HG02588 (cell line): ENCODE data around the gene TSSK2.

Experiments used
- ATAC-seq: cut with Tn5 transposase; IDR thresholded peaks from one replicate; pipeline ENCODE4 v1.9.1; 2021; ENCODE audit warnings: mild to moderate bottlenecking, moderate library complexity; ENCODE audit not compliant: unreplicated experiment

The TSSK2 gene

DNA sequence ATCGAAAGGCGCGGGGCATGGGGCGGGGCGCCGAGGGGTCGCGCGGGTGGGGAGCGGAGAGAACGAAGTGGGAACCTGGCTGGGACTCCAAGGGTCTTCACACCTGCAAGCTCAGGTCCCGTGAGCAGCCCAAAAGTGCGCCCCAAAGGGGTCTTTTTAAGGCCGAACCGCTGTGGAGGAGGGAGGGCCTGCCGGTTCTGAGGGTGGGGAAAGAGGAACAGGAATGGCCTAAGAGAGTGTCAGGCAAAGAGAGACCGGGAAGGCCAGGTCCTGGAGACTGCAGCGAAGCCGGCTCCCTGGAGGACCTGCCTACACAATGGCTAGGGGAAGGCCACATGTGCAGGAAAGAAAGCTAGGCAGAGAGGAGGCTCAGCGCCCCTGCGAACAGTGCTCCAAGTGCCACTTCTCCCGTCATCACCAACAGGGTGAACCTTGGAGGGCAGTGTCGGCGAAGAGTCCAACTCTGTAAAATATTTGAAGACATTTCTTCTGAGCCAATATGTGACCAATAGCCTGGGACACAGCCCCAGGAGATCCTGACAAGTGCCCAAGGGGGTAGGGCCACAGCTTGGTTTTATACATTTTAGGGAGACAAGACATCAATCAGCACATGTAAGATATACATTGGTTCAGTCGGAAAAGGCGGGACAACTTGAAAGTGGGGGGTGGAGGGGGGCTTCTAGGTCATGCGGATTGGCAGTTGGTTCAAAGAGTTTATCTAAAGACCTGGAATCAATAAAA is 8.2 kb upstream of the TSSK2 start:
- no peak for ATAC-seq

DNA sequence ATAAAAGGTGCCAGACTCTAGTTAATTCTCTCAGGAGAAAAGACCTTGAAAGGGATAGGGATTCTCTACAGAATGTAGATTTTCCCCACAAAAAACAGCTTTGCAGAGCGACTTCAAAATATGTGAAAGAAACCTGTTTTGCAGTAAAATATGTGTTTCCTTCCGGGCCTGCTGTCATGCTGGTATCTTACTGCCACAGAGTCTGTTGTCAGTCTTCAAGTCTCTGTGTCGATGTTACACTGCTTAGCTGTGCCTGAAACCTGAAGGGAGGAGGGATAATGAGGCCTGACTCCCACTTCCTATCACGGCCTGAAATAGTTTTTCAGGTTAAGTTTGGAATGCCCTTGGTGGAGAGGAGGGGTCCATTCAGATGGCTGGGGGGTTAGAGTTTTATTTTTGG is 7.2 kb upstream of the TSSK2 start:
- ATAC-seq: no peak

DNA sequence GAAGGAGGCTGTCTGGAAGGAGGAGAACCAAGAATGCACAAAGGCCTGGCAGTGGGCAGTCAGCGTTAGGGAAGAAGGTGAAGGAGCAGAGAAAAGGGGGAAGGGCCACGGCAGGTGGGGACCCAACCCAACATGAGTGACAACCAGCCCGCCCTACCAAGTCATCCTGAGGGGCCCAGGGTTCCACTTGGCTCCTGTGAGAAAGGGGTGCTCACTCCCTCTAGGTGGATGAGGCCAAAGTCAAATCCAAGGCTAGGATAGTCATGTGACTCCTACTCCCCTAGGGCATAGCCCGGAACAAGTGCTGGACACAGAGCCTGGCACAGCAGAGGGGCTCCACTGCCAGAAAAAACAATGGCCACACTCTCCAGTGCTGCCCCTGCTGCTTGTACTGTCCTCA is 6.7 kb upstream of the TSSK2 start:
- no peak for ATAC-seq

DNA sequence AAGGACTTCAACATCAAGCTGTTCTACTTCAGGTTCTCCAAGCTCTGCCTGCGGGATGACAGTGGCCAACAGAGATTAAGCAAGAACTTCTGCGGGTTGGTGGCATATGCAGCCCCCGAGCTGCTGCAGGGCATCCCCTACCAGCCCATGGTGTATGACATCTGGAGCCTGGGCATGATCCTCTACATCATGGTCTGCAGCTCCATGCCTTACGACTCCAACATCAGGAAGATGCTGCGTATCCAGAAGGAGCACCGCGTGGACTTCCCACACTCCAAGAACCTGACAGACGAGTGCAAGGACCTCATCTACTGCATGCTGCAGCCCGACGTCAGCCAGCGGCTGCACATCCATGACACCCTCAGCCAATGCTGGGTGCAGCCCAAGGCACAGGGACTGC is 6.1 kb upstream of the TSSK2 start:
- no peak for ATAC-seq

DNA sequence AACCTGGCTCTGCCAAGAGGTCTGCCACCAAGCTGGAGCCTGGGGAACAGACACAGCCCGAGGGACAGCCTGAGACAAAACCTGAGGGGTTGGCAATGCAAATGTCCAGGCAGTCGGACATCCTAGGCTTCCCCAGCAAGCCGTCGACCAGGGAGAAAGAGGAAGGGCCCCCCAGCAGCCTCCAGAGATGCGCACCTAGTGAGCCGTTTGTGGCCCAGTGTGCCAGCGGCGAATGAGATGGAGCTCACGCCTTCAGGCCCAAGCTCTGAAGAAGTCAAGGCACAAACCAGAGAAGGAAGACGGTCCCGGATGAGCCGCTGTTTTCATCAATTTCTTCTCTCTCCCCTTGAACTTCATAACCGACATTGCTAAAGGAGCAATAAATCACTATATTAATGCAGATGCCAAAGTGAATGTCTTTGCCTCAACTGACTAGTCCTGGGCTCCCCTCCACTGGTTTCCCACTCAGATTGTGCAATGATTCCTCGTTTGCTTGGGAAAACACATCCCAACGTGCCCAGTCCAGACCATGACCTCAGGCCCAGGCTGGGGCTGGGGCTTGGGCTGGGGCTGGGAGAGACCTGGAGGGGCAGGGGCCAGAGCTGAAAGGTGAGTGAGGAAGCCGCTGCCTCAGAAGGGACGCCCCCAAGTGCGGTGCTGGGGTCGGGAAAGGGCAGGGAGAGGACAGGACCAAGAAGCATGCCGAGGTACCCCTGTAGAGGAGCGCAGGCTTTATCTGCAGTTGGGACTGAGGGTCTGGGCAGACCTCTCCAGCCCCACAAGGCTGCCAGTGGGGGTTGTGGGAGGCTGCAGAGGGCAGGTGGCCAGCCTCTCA is 5.4 kb upstream of the TSSK2 start:
- ATAC-seq: no peak

DNA sequence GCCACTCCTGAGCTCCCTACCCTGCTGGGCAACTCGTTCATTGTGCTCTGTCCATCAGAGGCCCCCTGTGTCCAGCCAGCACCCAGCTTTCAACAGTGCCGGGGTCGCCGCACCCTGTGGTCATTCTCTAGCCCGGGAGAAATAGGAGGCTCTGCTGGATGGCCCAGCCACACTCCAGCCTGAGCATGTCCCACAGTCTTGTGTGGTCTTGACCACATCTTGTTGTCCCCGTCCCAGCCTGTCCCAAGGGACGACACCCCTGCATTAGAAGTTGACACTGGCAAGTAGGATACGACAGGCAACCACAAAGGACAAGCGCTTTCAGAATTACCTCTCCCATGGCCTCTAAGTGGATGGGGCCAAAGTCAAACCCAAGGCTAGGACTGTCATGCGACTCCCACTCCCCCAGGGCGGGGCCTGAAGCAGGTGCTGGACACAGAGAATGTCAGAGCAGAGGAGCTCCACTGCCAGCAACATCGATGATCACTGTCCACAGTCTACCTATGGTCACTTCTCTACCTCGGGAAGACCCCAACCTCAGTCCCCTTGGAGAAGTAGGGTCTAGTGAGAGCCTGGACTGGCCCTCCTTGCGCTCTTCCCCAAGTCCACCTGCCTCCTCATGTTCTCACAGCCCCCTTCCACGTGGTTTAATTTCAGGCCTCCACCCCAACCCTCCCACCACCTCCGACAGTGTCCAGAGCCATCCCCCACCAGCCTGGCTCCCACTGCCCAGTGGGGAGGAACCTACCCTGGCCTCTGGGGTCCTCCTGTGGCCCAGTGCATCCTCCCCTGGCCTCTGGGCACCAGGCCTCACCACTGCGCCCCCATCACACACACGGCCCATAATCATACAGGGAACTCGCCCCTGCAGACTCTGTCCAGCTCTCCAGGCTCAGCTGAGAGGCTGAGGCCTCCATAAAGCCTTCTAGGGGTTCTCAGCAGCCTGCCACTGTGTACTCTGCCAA is 4.5 kb upstream of the TSSK2 start:
- ATAC-seq: no peak

DNA sequence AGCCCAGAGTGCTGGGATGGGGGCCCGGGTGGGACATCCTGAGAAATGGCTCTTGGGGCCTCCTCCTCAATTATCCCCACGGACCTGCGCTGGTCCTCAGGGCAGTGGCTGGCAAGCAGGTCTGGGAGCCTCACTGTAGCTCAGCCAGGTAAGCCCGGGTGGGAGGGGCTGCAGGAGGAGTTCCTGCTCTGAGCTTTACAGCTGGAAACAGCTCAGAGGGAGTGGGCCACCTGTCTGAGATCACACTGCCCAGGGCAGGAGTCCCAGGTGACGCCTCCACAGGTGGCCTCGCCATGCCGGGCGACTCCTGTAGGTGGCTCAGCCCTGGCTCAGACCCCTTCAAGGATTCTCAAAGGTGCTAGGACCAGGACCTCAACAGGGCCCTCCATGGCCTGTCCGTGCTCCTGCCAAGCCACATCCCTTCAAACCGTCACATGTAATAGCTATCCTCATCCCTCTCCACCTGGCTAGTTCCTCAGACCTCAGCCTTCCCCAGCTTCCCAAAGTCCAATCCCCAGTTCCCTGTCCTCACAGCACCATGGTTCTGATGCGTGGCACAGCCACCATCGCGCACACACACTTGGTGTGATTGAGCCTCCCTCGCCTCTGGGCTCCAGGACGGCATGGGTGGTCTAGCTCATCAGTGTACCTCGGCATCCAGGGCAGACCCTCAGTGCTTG is 3.6 kb upstream of the TSSK2 start:
- no peak for ATAC-seq

DNA sequence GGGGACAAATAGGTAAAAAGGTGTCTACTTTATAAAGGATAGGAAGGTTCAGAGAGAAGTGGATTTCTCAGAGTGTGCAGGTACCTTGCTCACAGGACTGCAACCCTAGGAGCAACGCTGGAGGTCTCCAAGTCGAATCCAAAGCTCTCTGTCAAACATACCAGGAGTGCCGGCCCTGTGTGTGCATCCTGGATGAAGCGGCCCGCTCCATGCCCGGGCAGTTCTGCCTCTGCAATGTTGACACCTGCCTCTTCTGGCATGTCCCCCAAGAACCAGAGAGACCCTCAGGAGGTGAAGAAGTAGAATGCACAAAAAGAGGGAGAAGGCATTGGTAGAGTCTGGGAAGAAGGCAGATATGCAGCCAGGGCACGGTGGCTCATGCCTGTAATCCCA is 3.1 kb upstream of the TSSK2 start:
- ATAC-seq: no peak

DNA sequence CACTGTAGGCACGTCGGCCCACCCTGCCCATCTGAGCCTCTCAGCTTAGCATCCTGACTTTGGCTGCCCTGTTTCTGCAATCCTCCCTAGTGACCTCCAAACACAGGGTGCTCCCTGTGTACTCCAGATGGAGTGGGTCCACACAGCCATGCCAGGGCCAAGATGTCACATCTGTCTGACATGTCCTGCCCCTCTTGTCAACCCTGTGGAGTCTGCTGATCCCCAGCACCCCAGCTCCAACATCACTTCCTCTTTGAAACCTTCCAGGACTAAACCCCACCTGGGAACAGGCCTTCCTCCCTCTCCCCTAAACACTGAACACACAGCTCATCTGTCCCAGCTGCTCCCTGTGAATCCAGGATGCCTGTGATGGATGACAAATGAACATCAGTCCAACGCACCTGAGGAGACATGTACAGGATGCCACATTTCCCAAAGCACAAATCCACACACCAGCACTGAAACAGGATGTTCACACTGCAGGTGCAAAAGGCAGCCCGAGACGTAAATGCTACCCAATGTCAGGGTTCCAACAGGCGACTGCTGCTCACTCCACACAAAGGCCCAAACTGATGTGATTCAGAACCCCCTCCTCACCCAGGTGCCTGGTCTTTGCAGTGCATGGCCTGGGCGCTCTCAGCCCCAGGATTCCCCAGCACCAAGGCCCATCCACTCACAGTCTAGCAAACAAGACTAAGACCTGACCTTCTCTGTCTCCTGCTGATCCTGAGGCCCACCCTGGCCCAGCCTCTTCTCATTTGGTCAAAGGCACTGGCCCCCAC is 2.0 kb upstream of the TSSK2 start:
- no peak for ATAC-seq

DNA sequence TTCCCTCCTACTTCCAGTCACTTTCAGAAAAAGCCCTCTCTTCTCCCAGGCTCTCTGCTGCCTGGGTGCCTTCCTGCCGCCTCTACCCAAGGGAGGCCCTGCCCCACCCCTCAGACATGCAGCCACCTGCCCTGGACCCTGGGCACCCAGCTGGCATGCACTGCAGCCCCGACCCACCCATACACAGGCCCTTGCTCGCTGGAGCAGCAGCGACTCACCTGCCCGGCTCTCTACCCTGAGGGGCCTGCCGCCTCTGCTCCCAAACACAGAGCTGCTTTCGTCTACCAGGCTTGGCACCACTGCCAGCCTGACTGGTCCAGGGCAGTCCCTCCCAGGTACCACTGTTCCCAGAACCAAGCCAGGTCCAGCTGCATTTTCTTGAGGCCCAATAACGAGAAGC is 1.2 kb upstream of the TSSK2 start:
- ATAC-seq: no peak

DNA sequence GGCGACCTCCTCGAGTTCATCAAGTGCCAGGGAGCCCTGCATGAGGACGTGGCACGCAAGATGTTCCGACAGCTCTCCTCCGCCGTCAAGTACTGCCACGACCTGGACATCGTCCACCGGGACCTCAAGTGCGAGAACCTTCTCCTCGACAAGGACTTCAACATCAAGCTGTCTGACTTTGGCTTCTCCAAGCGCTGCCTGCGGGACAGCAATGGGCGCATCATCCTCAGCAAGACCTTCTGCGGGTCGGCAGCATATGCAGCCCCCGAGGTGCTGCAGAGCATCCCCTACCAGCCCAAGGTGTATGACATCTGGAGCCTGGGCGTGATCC is 542 bp downstream of the TSSK2 start:
- no peak for ATAC-seq

DNA sequence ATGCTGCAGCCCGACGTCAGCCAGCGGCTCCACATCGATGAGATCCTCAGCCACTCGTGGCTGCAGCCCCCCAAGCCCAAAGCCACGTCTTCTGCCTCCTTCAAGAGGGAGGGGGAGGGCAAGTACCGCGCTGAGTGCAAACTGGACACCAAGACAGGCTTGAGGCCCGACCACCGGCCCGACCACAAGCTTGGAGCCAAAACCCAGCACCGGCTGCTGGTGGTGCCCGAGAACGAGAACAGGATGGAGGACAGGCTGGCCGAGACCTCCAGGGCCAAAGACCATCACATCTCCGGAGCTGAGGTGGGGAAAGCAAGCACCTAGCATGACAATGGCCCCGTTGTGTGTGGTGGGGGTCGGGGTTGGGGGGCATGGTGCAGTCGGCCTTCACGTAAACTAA is 1.0 kb downstream of the TSSK2 start:
- ATAC-seq: no peak

DNA sequence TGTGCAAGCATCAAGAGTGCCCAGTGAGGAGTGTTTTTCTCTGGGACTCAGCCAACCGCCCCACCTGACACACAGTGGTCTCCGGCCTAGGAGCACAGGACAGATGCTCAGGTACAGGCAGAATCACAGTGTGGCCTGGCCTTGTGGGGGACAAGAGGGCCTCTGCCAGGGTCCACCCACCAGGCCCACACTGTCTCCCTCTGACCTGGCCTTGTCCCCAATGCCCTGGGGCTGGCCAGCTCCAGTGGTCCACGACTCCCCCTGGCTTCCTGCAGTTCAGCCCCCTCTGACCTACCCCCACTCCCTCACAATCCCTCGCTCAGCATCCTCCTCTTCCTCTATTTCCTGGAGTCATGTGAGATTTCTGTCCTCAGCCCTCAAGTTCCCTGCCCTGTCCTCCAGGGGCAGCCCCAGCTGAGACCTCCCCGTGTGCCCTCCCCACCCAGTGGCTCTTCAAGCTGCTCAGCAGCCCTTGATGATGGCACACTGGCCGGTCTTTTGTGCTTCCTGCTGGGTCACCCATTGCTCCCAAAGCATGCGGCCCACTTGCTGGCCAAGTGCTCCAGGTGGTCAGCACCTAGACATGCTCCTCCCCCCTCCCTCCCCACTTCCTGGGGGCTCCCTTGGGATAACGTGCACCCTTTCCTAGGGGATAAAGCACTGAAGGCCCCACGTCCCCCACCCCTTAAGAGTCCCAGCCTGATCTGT is 1.7 kb downstream of the TSSK2 start:
- ATAC-seq: no peak

DNA sequence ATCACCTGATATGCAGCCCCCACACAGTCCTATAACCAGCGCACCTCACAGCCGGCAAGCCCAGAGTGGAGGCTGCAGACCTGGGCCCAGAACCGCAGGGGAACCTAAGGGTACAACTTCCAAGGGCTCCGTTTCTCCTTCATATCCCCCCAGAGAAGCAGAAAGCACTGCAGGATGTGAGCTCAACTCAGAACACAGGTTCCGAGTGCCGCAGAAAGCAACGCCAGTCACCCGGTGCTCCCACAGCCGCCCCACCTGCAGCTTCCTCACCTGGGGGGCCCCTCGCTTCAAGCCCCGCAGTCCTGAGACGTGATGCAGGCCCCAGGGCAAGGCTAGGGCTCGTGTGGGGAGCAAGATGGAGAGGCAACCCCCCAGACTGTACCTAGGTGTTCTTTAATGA is 2.5 kb downstream of the TSSK2 start:
- no peak for ATAC-seq

DNA sequence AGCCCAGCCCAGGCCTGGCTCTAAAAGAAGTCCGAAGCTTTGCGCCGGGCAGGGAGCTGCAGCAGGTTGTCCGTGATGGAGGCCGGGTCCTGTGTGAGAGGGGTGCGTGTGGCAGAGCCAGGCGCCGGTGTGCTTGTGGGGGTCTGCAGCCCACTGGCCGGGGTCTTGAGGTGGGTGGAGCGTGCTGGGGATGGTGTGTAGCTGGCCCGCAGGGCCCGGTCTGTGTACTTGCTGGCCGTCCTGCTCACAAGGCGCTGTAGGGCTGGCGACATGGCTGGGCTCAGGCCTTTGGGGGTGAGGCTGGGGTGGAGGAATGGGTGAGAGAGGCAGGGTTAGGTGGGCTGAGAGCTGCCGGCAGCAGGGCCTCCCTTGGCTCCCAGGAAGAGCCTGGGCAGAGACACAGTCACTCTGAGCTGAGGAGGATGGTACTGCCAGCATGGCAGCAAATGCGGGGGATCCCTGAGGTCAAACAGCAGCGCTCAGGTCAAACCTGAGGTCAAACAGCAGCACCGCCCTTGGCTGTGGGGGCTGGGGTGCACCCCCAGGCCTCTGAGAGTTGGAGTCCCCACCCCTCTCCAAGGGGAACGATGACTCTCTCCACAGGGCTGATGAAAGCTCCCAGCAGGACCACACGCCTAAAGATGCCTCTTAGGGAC is 3.2 kb downstream of the TSSK2 start:
- no peak for ATAC-seq

DNA sequence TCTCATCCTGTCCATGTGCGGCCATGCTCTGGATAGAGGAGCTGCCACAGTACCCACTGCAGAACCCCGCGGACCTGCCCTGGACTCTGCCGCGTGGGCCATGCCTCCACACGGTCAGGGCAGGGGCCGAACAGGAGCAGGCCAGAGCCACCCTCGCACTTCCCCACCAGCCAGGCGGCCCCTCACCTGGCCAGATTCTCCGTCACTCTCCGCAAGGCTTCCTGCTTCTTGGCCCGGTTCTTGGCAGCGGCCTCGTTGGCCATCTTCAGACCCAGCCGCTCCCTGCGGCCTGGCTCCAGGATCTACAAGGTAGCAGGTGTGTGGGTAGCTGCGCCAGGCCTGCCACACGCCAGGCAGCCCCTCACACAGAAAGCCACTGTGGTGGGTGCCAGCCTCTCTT is 3.8 kb downstream of the TSSK2 start:
- ATAC-seq: no peak

DNA sequence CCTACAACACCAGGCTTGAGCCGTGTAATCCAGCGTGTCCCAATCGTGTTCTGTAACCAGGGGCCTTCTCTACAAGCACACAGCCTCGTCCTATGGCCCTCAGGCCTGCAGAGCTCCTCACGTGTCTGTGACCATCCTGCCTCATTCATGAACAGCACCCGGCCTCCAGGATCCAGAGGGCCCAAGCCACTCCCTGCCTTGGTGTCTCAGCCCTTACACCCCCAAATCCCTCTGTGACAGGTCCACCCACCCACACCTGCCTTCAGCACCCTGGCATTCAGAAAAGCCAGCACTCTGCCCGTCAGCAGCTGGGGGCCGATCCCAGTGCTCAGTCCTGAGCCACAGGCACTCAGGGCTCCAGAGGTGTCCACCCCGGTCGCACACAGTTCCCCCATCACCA is 5.8 kb downstream of the TSSK2 start:
- ATAC-seq: no peak

DNA sequence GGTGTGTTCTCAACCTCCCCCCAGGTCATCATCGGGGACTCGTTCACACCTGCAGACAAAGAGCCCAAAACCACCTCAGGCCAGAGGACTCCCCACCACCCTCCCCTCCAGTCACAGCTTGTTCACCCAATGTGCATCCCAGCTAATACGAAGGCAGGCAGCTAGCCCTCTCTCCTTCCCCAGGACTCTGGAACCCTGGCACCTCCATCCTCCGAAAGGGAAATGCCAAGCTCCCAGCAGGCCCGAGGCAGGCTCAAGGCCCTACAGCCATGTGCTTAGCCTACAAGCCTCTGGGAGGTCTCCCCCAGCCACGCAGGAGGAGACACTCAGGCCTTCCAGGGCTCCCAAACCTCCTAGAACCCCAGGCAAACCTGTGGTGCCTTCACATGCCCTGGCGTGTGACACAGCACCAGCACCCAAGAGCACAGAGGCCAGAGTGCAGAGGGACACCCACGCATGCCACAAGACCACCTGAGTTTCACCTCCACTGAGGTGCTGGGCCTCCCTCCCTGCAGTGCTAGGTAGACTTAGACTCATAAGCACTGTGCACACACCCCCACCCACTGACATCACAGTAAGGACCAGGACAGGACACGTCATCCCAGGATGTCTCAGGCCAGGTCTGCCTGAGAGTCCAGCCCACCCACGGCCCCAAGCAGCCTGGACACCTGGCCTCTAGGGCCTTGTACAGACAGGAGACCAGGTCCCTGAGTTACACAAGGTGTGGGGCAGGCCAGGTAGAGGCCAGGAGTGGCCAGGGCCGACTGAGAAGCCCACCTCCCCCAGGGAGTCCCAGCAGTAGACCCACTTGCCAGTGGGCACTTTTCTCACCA is 6.5 kb downstream of the TSSK2 start:
- ATAC-seq: no peak
